GM19397 (cell line): ENCODE data around the gene ZNF180.
"Not testable (repeated sequence)": the region's sequence is repeated elsewhere in the genome, so short reads cannot be mapped to it uniquely, and the experiment has no call there.

Experiments used
- ATAC-seq: cut with Tn5 transposase; IDR thresholded peaks from one replicate; pipeline ENCODE4 v1.9.1; 2021; ENCODE audit warnings: mild to moderate bottlenecking, moderate library complexity; ENCODE audit not compliant: unreplicated experiment

The ZNF180 gene

GRCh38 chr19:44499559-44499958 is 763 bp downstream of the ZNF180 start:
- ATAC-seq = no peak

DNA sequence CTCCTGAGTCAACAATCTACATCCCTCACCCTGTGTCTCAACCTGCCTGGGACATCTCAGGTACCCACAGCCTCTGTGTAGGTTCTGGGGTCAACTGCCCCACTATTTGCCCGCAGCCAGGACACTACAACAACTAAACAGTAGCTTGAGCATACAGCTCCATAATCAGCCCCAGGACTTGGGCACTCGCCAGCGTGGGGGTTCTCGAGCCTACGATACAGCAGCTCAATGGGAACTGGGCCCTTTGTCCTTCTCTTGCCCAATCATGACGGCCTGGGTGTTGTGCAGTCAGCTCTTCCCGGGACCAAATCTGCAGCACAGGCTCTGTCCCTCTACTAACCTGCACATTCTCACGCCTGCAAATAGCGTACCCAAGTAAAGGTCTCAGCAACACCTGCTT is 1.3 kb downstream of the ZNF180 start:
- no peak for ATAC-seq

DNA sequence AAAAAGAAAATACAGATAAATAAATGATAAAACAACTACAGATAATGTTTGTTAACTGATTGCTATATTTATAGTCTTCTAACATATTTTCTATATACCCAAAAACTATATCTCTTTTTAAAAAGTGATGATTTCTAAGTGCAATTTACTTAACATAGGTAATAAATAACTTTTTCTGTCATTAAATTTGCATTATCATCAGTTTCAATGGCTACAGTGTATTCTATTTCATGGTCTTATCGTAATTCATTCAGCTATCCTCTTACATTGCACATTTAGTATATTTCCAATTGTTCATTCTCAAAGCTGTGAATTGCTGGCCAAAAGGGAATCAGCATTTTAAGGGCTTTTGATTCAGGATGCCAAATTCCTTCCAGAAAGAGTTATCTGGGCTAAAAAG is 3.6 kb downstream of the ZNF180 start:
- no peak for ATAC-seq

DNA sequence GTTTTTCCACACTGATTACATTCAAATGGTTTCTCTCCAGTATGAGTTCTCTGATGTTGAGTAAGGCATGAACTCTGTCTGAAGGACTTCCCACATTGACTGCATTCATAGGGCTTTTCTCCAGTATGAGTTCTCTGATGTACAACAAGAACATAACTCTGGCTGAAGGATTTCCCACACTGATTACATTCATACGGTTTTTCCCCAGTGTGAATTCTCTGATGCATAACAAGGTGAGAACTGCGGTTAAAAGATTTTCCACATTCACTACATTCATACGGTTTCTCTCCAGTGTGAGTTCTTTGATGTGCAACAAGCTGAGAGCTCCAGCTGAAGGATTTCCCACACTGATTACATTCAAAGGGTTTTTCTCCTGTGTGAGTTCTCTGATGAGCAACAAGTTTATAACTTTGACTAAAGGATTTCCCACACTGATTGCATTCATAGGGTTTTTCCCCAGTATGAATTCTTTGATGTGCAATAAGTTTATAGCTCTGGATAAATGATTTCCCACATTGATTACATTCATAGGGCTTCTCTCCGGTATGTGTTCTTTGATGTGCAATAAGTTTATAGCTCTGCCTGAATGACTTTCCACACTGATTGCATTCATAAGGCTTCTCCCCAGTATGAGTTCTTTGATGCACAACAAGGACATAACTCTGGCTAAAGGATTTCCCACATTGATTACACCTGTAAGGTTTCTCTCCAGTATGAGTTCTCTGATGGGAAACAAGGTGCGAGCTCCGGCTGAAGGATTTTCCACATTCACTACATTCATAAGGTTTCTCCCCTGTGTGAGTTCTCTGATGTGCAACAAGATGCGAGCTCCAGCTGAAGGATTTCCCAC is 23.5 kb downstream of the ZNF180 start:
- ATAC-seq = no peak

- ATAC-seq = not testable (repeated sequence)
These were observed 31.6 kb downstream of the ZNF180 start for GRCh38 chr19:44468730-44469129.

DNA sequence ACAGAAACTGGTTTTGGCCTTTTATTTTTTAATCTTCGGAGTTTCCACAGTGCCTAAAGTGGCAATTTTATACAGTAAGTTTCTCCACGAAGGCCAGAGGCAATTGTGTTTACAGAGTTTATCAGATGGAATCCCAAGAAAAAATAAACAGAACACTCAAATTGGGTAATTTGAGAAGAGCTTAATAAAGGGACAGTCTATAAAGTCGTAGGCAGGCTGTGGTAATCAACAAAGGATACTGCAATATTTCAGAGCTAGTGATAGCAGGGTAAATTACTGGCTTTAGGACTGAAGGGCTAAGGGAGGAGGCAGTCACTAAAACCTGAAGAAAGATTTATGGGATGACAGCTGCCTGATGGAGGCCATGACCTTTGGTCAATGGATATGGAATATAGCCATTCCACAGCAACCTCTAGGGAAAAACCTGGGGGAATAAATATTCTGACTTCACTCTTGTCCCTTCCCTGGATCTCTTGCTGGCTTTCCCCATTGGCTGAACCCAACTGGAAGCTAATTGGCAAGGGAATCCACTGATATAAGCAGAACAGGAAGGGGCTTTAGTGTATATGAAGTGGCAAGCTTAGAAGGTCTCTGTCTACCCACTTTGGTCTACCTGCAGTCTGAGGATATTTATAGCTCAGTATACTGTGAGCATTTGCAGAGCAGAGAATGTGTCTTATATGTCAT is 37.6 kb downstream of the ZNF180 start:
- not testable (repeated sequence) for ATAC-seq

DNA sequence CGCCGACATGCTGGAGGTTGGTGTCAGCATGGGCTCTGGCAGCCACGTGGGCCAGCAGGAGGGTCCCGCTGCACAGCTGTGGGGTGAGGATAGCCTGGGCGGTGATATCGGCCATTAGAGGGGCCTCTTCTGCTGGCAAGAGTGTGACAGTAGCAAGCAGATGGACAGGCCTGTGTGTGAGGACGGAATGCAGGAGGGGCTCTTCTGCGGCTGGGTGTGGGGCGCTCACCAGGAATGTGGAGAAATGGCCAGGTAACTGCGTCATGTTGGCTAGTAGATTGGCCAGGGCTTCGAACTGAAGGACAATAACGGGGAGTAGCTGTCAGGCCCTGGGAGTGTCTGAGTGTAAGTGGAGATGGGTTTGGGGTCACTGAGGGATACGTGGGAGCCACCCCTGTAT is 44.3 kb downstream of the ZNF180 start:
- not testable (repeated sequence) for ATAC-seq

DNA sequence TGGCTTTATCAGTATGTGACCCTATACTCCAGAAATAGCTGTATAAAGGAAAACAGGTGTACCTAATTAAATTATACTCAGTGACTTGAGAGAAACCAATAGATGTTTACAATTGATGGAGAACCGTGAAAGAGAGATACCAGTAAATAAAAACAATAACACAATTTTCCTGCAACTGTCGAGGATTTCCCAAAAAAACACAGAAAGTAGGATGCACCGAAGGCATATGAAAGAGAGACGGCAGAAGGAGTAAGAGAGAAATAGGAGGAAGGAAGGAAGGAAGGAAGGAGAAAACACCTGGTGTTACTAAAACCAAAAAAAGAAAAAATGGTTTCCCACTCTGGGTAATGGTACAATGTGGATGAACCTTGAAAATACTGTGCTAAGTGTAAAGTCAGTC is 45.2 kb downstream of the ZNF180 start:
- ATAC-seq = no peak

- ATAC-seq = no peak
These were observed 48.0 kb downstream of the ZNF180 start for GRCh38 chr19:44452367-44452766.

DNA sequence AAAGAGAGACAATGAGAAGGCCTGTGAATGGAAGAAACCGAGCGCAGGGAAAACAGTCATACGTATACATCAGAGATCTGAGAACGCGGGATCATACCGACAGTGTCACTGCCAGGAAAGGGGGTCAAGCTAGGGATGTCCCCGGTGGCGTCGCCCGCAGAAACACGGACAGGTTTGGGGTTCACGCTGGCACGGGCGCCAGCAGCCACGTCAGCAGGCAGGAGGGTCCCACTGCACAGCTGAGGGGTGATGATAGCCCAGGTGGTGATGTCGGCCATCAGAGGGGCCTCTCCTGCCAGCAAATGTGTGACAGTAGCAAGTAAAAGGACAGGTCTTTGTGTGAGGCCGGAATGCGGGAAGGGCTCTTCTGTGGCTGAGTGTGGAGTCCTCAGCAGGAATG is 48.6 kb downstream of the ZNF180 start:
- no peak for ATAC-seq

- ATAC-seq = no peak
These were observed 52.2 kb downstream of the ZNF180 start, which contains the start of gene ZNF229 for GRCh38 chr19:44447916-44448674. Gene ZNF229 (minus strand): TSS chr19:44448472. CDS start chr19:44442847, 5,625 bp downstream.

- ATAC-seq = no peak
These were observed 61.9 kb downstream of the ZNF180 start for GRCh38 chr19:44438441-44438840.

- ATAC-seq = no peak
These were observed 64.9 kb downstream of the ZNF180 start for GRCh38 chr19:44435441-44435840.

- ATAC-seq = no peak
These were observed 69.4 kb downstream of the ZNF180 start for GRCh38 chr19:44430956-44431355.
